ENCODE data around the gene KRTAP5-11. TPM values are rescaled to one million over a fixed set of nuclear protein-coding genes. Genes with fewer than 3 reads are reported as not detected.
"Not testable (repeated sequence)": the region's sequence is repeated elsewhere in the genome, so short reads cannot be mapped to it uniquely, and the experiment has no call there.

Gene KRTAP5-11
- total RNA-seq, 1 donor from 2014 or later = not detected

- not testable (repeated sequence) for H3K36me3 Mint-ChIP-seq (ENCODE audit: low read depth)
Observed at GRCh38 chr11:71576688-71577465, 5.8 kb downstream of the KRTAP5-11 start.

GRCh38 chr11:71575723-71576424 is 6.8 kb downstream of the KRTAP5-11 start:
- no peak overlapping the region for H3K27ac Mint-ChIP-seq
- H3K27me3 Mint-ChIP-seq (ENCODE audit: low read depth) = peaks cover 3% of the 10 kb centered on the region
- no peak overlapping the region for H3K4me3 Mint-ChIP-seq (ENCODE audit: low read depth)
- no peaks in the 10 kb centered on the region for H3K9me3 Mint-ChIP-seq
- H3K4me1 Mint-ChIP-seq (ENCODE audit: low read depth) = no peaks in the 10 kb centered on the region
- intact Hi-C loops (cut with micrococcal nuclease) = no loop called here
- DNase-seq (ENCODE audit: low spot score) = no peak
- H3K36me3 Mint-ChIP-seq (ENCODE audit: low read depth) = no peaks in the 10 kb centered on the region

More at GRCh38 chr11:71576688-71577465, 5.8 kb downstream of the KRTAP5-11 start:
- H3K27me3 Mint-ChIP-seq (ENCODE audit: low read depth); intact Hi-C loops (cut with micrococcal nuclease); DNase-seq (ENCODE audit: low spot score); H3K27ac Mint-ChIP-seq; H3K4me3 Mint-ChIP-seq (ENCODE audit: low read depth); H3K9me3 Mint-ChIP-seq; H3K4me1 Mint-ChIP-seq (ENCODE audit: low read depth): not testable (repeated sequence)

GRCh38 chr11:71574418-71574817 is 8.3 kb downstream of the KRTAP5-11 start:
- Mint-ChIP-seq H3K4me3 (ENCODE audit: low read depth) (no peak overlapping the region), H3K27ac (no peak overlapping the region), H3K36me3 (ENCODE audit: low read depth) (no peaks in the 10 kb centered on the region), H3K27me3 (ENCODE audit: low read depth) (peaks cover 1% of the 10 kb centered on the region), H3K4me1 (ENCODE audit: low read depth) (no peaks in the 10 kb centered on the region), H3K9me3 (no peaks in the 10 kb centered on the region)
- DNase-seq (ENCODE audit: low spot score) = no peak
- intact Hi-C loops (cut with micrococcal nuclease) = no loop called here

GRCh38 chr11:71572811-71573210 is 9.9 kb downstream of the KRTAP5-11 start:
- Mint-ChIP-seq H3K9me3 (no peaks in the 10 kb centered on the region), H3K27ac (no peak overlapping the region), H3K4me1 (ENCODE audit: low read depth) (no peaks in the 10 kb centered on the region), H3K4me3 (ENCODE audit: low read depth) (no peak overlapping the region), H3K27me3 (ENCODE audit: low read depth) (peaks cover 1% of the 10 kb centered on the region), H3K36me3 (ENCODE audit: low read depth) (no peaks in the 10 kb centered on the region)
- intact Hi-C loops (cut with micrococcal nuclease) = no loop called here
- no peak for DNase-seq (ENCODE audit: low spot score)

DNA sequence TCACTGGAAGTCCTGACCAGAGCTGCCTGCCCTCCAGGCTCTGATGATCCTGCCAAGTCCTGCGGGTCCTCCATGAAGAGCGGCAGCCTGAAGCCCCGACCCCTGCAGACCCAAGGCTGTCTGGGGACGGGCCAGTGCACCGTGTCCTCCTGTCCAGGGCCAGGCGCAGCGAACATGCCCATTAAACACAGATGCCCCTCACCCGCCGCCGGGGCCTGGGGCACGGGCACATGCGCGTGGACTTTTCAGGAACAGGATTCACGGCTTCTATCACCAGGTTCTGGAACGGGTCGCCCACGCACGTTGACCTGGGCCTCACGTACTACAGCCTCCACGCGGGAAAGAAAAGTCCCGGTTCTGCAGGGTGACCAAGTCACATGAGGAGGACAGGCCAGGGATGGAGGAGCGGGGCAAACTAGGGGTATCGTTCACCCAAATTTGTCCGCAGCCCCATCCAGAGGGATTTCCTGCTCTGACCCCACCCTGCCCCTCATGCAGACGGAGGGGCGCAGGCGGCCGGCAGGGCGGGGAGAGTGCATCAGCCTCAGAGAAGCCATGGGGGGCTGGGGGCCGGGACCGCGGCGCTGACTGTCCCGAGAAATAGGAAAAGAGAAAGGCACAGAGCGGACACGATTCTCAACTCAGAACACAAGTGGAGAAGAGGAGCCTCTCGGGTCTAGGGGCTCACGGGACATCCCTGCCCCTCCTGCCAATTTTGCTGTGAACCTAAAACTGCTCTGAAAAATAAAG is 11.4 kb downstream of the KRTAP5-11 start:
- H3K27me3 Mint-ChIP-seq (ENCODE audit: low read depth); H3K4me1 Mint-ChIP-seq (ENCODE audit: low read depth); H3K9me3 Mint-ChIP-seq; H3K27ac Mint-ChIP-seq; H3K36me3 Mint-ChIP-seq (ENCODE audit: low read depth); intact Hi-C loops (cut with micrococcal nuclease); H3K4me3 Mint-ChIP-seq (ENCODE audit: low read depth); DNase-seq (ENCODE audit: low spot score): not testable (repeated sequence)

- no peak overlapping the region for H3K27ac Mint-ChIP-seq
- intact Hi-C loops (cut with micrococcal nuclease) = no loop called here
- no peak for DNase-seq (ENCODE audit: low spot score)
- H3K9me3 Mint-ChIP-seq = no peaks in the 10 kb centered on the region
- peaks cover 2% of the 10 kb centered on the region for H3K27me3 Mint-ChIP-seq (ENCODE audit: low read depth)
- H3K4me1 Mint-ChIP-seq (ENCODE audit: low read depth) = no peaks in the 10 kb centered on the region
- no peak overlapping the region for H3K4me3 Mint-ChIP-seq (ENCODE audit: low read depth)
- H3K36me3 Mint-ChIP-seq (ENCODE audit: low read depth) = no peaks in the 10 kb centered on the region
Observed at GRCh38 chr11:71568704-71569349, 13.8 kb downstream of the KRTAP5-11 start.

DNA sequence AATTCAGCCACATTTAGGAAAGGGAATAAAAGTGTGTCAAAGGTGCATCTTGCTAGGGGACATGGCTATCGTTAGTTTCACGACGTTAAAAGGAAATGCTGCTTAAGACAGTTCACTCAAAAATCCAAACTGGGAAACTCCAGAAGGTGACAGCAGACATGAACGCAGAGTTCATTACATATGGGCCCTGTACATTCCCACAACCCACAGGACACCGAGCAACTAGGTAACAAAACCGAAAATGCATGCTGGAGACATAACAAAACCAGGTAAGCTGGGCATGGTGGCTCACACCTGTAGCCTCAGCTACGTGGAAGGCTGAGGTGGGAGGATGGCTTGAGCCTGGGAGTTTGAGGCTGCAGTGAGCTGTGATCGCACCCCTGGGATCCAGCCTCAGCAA is 15.0 kb downstream of the KRTAP5-11 start:
- H3K4me1 Mint-ChIP-seq (ENCODE audit: low read depth); intact Hi-C loops (cut with micrococcal nuclease); H3K27ac Mint-ChIP-seq: not testable (repeated sequence)

GRCh38 chr11:71566626-71567599 is 15.8 kb downstream of the KRTAP5-11 start:
- DNase-seq (ENCODE audit: low spot score); H3K9me3 Mint-ChIP-seq; H3K4me1 Mint-ChIP-seq (ENCODE audit: low read depth); H3K27ac Mint-ChIP-seq; intact Hi-C loops (cut with micrococcal nuclease); H3K36me3 Mint-ChIP-seq (ENCODE audit: low read depth); H3K4me3 Mint-ChIP-seq (ENCODE audit: low read depth): not testable (repeated sequence)
- H3K27me3 Mint-ChIP-seq (ENCODE audit: low read depth) = peaks cover 13% of the 10 kb centered on the region

More for the DNA sequence above, 15.0 kb downstream of the KRTAP5-11 start:
- not testable (repeated sequence) for DNase-seq (ENCODE audit: low spot score); H3K4me3 Mint-ChIP-seq (ENCODE audit: low read depth); H3K36me3 Mint-ChIP-seq (ENCODE audit: low read depth); H3K9me3 Mint-ChIP-seq
- H3K27me3 Mint-ChIP-seq (ENCODE audit: low read depth) = peaks cover 11% of the 10 kb centered on the region

GRCh38 chr11:71566081-71566620 is 16.5 kb downstream of the KRTAP5-11 start:
- intact Hi-C loops (cut with micrococcal nuclease) = no loop called here
- DNase-seq (ENCODE audit: low spot score) = no peak
- Mint-ChIP-seq H3K27me3 (ENCODE audit: low read depth) (peaks cover 20% of the 10 kb centered on the region), H3K27ac (no peak overlapping the region), H3K4me3 (ENCODE audit: low read depth) (no peak overlapping the region), H3K36me3 (ENCODE audit: low read depth) (no peaks in the 10 kb centered on the region), H3K4me1 (ENCODE audit: low read depth) (peaks cover 3% of the 10 kb centered on the region), H3K9me3 (no peaks in the 10 kb centered on the region)

- no peak within 1 kb of the TSS for H3K4me3 Mint-ChIP-seq (ENCODE audit: low read depth)
- no peak for DNase-seq (ENCODE audit: low spot score)
- H3K9me3 Mint-ChIP-seq = no peaks in the 10 kb centered on the region
- intact Hi-C loops (cut with micrococcal nuclease) = no loop called here
- H3K4me1 Mint-ChIP-seq (ENCODE audit: low read depth) = peaks cover 3% of the 10 kb centered on the region
- no peak within 1 kb of the TSS for H3K27ac Mint-ChIP-seq
- no peaks in the 10 kb centered on the region for H3K36me3 Mint-ChIP-seq (ENCODE audit: low read depth)
- H3K27me3 Mint-ChIP-seq (ENCODE audit: low read depth) = peaks cover 22% of the 10 kb centered on the region
Observed at GRCh38 chr11:71565263-71565662, 17.4 kb downstream of the KRTAP5-11 start, which contains the start of gene KRTAP5-10. KRTAP5-10 (plus strand) TSS chr11:71565563; CDS start chr11:71565588, 25 bp downstream.

GRCh38 chr11:71564430-71564829 is 18.2 kb downstream of the KRTAP5-11 start:
- Mint-ChIP-seq H3K4me3 (ENCODE audit: low read depth) (no peak overlapping the region), H3K27ac (no peak overlapping the region), H3K36me3 (ENCODE audit: low read depth) (no peaks in the 10 kb centered on the region), H3K4me1 (ENCODE audit: low read depth) (peaks cover 3% of the 10 kb centered on the region), H3K9me3 (no peaks in the 10 kb centered on the region), H3K27me3 (ENCODE audit: low read depth) (peaks cover 24% of the 10 kb centered on the region)
- DNase-seq (ENCODE audit: low spot score) = no peak
- intact Hi-C loops (cut with micrococcal nuclease) = no loop called here

All from activated T-helper 2 cell treated with anti-CD3 and anti-CD28 coated beads, Interferon-gamma antibody, Interleukin-2, Interleukin-4, amounts not matched to agents 10 μg/mL and 5 μg/mL and 100 μg/mL, durations not matched to agents 14 hours and 24 hours and 36 hours (primary cell).